Neural crest cell (in vitro differentiated cells): ENCODE data around the gene NRBF2. TPM values are rescaled to one million over a fixed set of nuclear protein-coding genes. Genes with fewer than 3 reads are reported as not detected.

Experiments used
- DNase-seq: peaks from one replicate; pipeline ENCODE4 v3.0.0; 2021; ENCODE audit warnings: low read depth, mixed read lengths, low spot score
- H3K27ac Mint-ChIP-seq: one replicate; pipeline ENCODE4 v1.8.0; 2021; ENCODE audit warnings: mild to moderate bottlenecking, mixed read lengths; ENCODE audit not compliant: unreplicated experiment
- H3K27me3 Mint-ChIP-seq: 2 replicates; pipeline ENCODE4 v1.8.0; 2021; ENCODE audit warnings: low read depth, mild to moderate bottlenecking, mixed read lengths
- H3K36me3 Mint-ChIP-seq: 2 replicates; pipeline ENCODE4 v1.8.0; 2021; ENCODE audit warnings: low read depth, mild to moderate bottlenecking, mixed read lengths
- H3K4me1 Mint-ChIP-seq: 2 replicates; pipeline ENCODE4 v1.8.0; 2021; ENCODE audit warnings: mixed read lengths
- H3K4me3 Mint-ChIP-seq: one replicate; pipeline ENCODE4 v1.8.0; 2021; ENCODE audit warnings: mild to moderate bottlenecking, mixed read lengths
- H3K9me3 Mint-ChIP-seq: 2 replicates; pipeline ENCODE4 v1.8.0; 2021; ENCODE audit warnings: mixed read lengths
- total RNA-seq: library from RNA; stranded (reverse); gene quantifications from 2 replicates; pipeline ENCODE4 v1.2.1, GENCODE V29; 2021
- TF ChIP-seq, protein P1 (sequence below): fragments of 200-600 bp; sonication (generic); conservative IDR thresholded peaks from 2 replicates; pipeline ENCODE4 v1.5.0; 2021; ENCODE audit warnings: antibody characterized with exemption, mild to moderate bottlenecking

Gene NRBF2
- total RNA-seq, 1 donor from 2014 or later = 19.3 TPM

DNA sequence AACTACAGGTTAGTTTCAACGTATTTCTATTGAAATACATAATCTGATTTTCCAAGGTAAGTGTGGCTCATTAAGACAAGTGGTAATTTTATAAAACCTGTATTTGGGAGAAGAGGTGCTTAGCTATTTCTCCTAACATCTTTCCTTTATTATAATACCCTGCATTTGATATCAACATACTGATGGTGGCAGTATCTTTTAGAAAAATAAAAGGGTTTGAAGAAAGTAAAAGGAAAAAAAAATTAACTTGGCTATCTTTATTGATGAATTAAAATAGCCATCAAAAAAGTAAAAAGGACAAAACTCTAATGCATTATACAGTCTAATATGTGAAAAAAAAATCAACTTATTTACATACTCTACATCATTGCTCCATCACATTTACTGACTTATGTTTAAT, 68.0 kb downstream of the NRBF2 start:
- no peaks in the 10 kb centered on the region for H3K4me1 Mint-ChIP-seq
- no peak for DNase-seq
- no peaks in the 10 kb centered on the region for H3K9me3 Mint-ChIP-seq
- H3K4me3 Mint-ChIP-seq = no peak overlapping the region
- TF ChIP-seq, protein P1, sequence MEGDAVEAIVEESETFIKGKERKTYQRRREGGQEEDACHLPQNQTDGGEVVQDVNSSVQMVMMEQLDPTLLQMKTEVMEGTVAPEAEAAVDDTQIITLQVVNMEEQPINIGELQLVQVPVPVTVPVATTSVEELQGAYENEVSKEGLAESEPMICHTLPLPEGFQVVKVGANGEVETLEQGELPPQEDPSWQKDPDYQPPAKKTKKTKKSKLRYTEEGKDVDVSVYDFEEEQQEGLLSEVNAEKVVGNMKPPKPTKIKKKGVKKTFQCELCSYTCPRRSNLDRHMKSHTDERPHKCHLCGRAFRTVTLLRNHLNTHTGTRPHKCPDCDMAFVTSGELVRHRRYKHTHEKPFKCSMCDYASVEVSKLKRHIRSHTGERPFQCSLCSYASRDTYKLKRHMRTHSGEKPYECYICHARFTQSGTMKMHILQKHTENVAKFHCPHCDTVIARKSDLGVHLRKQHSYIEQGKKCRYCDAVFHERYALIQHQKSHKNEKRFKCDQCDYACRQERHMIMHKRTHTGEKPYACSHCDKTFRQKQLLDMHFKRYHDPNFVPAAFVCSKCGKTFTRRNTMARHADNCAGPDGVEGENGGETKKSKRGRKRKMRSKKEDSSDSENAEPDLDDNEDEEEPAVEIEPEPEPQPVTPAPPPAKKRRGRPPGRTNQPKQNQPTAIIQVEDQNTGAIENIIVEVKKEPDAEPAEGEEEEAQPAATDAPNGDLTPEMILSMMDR = no peak
- no peaks in the 10 kb centered on the region for H3K27me3 Mint-ChIP-seq
- H3K36me3 Mint-ChIP-seq = peaks cover 10% of the 10 kb centered on the region
- H3K27ac Mint-ChIP-seq = no peak overlapping the region
